HepG2 (cell line): ENCODE results near the gene GGT7. TPM values are rescaled to one million over a fixed set of nuclear protein-coding genes. Genes with fewer than 3 reads are reported as not detected.
A peak's percentile ranks its signal among the peaks of the same experiment; 100 is the strongest.

Experiments
- CEBPB ChIP-seq: IDR thresholded peaks from 2 replicates; pipeline ENCODE4 v1.6.1; 2011; ENCODE audit warnings: low read depth, low read length, improper control_type of control experiment, borderline replicate concordance
- IRF1 ChIP-seq: sonication (generic); formaldehyde crosslinking; IDR thresholded peaks from 2 replicates; pipeline ENCODE4 v1.4.0; 2020; ENCODE audit warnings: low read depth, mild to moderate bottlenecking, missing genetic modification reagents
- IRX3 ChIP-seq: sonication (generic); formaldehyde crosslinking; IDR thresholded peaks from 2 replicates; pipeline ENCODE4 v1.8.1; 2023; ENCODE audit warnings: mild to moderate bottlenecking, low read depth, missing genetic modification reagents, borderline replicate concordance
- MED1 ChIP-seq: sonication (generic); formaldehyde crosslinking; IDR thresholded peaks from 2 replicates; pipeline ENCODE4 v1.4.0; 2020; ENCODE audit warnings: missing genetic modification reagents
- MXD3 ChIP-seq: IDR thresholded peaks from 2 replicates; pipeline ENCODE4 v1.6.1; 2016; ENCODE audit warnings: mild to moderate bottlenecking, missing biosample characterization, missing genetic modification reagents
- MYPOP ChIP-seq: sonication (generic); formaldehyde crosslinking; IDR thresholded peaks from 2 replicates; pipeline ENCODE4 v1.8.1; 2023; ENCODE audit warnings: mild to moderate bottlenecking, moderate library complexity, missing genetic modification reagents
- NR1H2 ChIP-seq: sonication (generic); formaldehyde crosslinking; IDR thresholded peaks from 2 replicates; pipeline ENCODE4 v1.8.1; 2022; ENCODE audit warnings: low read depth, missing genetic modification reagents, borderline replicate concordance
- PHF21A ChIP-seq: sonication (generic); formaldehyde crosslinking; IDR thresholded peaks from 2 replicates; pipeline ENCODE4 v1.5.0; 2020; ENCODE audit warnings: mild to moderate bottlenecking, missing genetic modification reagents
- XBP1 ChIP-seq: sonication (generic); formaldehyde crosslinking; IDR thresholded peaks from 2 replicates; pipeline ENCODE4 v1.5.0; 2020; ENCODE audit warnings: missing genetic modification reagents
- ZBTB3 ChIP-seq: sonication (generic); formaldehyde crosslinking; IDR thresholded peaks from 2 replicates; pipeline ENCODE4 v1.4.0; 2020; ENCODE audit warnings: low read depth, mild to moderate bottlenecking, moderate library complexity, missing genetic modification reagents, borderline replicate concordance
- ZFAT ChIP-seq: sonication (generic); formaldehyde crosslinking; conservative IDR thresholded peaks from 2 replicates; pipeline ENCODE4 v1.8.1; 2023; ENCODE audit warnings: missing genetic modification reagents, inconsistent platforms
- ZNF230 ChIP-seq: sonication (generic); formaldehyde crosslinking; IDR thresholded peaks from 2 replicates; pipeline ENCODE4 v1.4.0; 2020; ENCODE audit warnings: mild to moderate bottlenecking, missing genetic modification reagents
- ZNF331 ChIP-seq: sonication (generic); formaldehyde crosslinking; IDR thresholded peaks from 2 replicates; pipeline ENCODE4 v1.4.0; 2020; ENCODE audit warnings: missing genetic modification reagents
- ZNF407 ChIP-seq: sonication (generic); formaldehyde crosslinking; IDR thresholded peaks from one replicate; pipeline ENCODE4 v1.5.1; 2020; ENCODE audit warnings: mild to moderate bottlenecking, missing genetic modification reagents; ENCODE audit errors: not compliant biosample characterization
- ZNF546 ChIP-seq: sonication (generic); formaldehyde crosslinking; conservative IDR thresholded peaks from 2 replicates; pipeline ENCODE4 v1.8.1; 2023; ENCODE audit warnings: mild to moderate bottlenecking, missing genetic modification reagents
- ZNF672 ChIP-seq: sonication (generic); formaldehyde crosslinking; IDR thresholded peaks from 2 replicates; pipeline ENCODE4 v1.8.1; 2022; ENCODE audit warnings: missing genetic modification reagents
- ZNF766 ChIP-seq: sonication (generic); formaldehyde crosslinking; IDR thresholded peaks from 2 replicates; pipeline ENCODE4 v1.5.0; 2020; ENCODE audit warnings: missing genetic modification reagents, borderline replicate concordance
- ZNF883 ChIP-seq: sonication (generic); formaldehyde crosslinking; IDR thresholded peaks from 2 replicates; pipeline ENCODE4 v1.5.1; 2020; ENCODE audit warnings: mild to moderate bottlenecking, missing genetic modification reagents; ENCODE audit errors: not compliant biosample characterization
- ZSCAN20 ChIP-seq: sonication (generic); formaldehyde crosslinking; IDR thresholded peaks from 2 replicates; pipeline ENCODE4 v1.4.0; 2020; ENCODE audit warnings: missing genetic modification reagents, mild to moderate bottlenecking, borderline replicate concordance
- polyA plus RNA-seq, 8 experiments: library from polyadenylated mRNA; depleted of rRNA in 3 of 8; stranded (reverse) in 7 of 8; unstranded in 1 of 8; fragments of >200 nt; fragmentation: Illumina TruSeq in 4 of 8; extraction: Trizol in 4 of 8; gene quantifications; 2 replicates each; pipeline versions ENCODE4 v1.2.1 to v1.2.3, GENCODE V29; 2011 to 2016; ENCODE audit warnings: low read depth in 4 of 8, missing spikeins in 1 of 8, mixed read lengths in 1 of 8; ENCODE audit not compliant: insufficient read depth in 1 of 8
- total RNA-seq, 5 experiments: library from RNA; depleted of rRNA; stranded (reverse); fragments of >200 nt; fragmentation: Illumina TruSeq; extraction: Trizol; gene quantifications; 2 replicates each; pipeline ENCODE4 v1.2.3, GENCODE V29; 2016; ENCODE audit warnings: low read depth in 1 of 5

Gene GGT7
- total and polyA plus RNA-seq, 2 of the 13 experiments (the other 11 are each of a cell fraction or from before 2014, with no cell fraction given), result 6.6 to 23.0 TPM

- TF ChIP-seq ZNF407 (CRISPR knock-in tag), result peak; percentile 87
- TF ChIP-seq ZNF546, result no peak; the same call in 1 of the 2 replicates
- TF ChIP-seq ZNF766, result no peak; the same call in 1 of the 2 replicates
- TF ChIP-seq ZSCAN20 (CRISPR knock-in tag), result 0 out of 2 replicates have a peak, but pooled peaks have one; percentile 14
- peak; percentile 93 for TF ChIP-seq MXD3
- peak; percentile 48 for TF ChIP-seq ZNF883 (CRISPR knock-in tag)
- TF ChIP-seq ZNF230 (CRISPR knock-in tag), result peak; percentile 93; the same call in 1 of the 2 replicates
- TF ChIP-seq MED1 (CRISPR knock-in tag), result peak; percentile 84
- no peak for TF ChIP-seq IRF1 (CRISPR knock-in tag)
- TF ChIP-seq CEBPB, result no peak
- TF ChIP-seq NR1H2, result 0 out of 2 replicates have a peak, but pooled peaks have one; percentile 45
- TF ChIP-seq PHF21A (CRISPR knock-in tag), result peak; percentile 81; the same call in 1 of the 2 replicates
- TF ChIP-seq ZFAT, result no peak
- no peak for TF ChIP-seq XBP1
- no peak for TF ChIP-seq IRX3 (CRISPR knock-in tag)
- TF ChIP-seq ZBTB3 (CRISPR knock-in tag), result no peak; the same call in 1 of the 2 replicates
- peak; percentile 98 for TF ChIP-seq MYPOP (CRISPR knock-in tag)
- no peak for TF ChIP-seq ZNF672 (CRISPR knock-in tag)
- TF ChIP-seq ZNF331 (CRISPR knock-in tag), result peak; percentile 94
Observed at GRCh38 chr20:34872622-34873224, at the start of gene GGT7 (continued).
